ENCODE data around the gene STAT3. TPM values are rescaled to one million over a fixed set of nuclear protein-coding genes. Genes with fewer than 3 reads are reported as not detected.

Gene STAT3
- total and polyA plus RNA-seq, 2 of the 13 experiments (the other 11 are each of a cell fraction or from before 2014, with no cell fraction given) = 61.8 to 62.4 TPM

GRCh38 chr17:42372142-42372541, 16.1 kb downstream of the STAT3 start:
- Histone ChIP-seq H3K79me2 (ENCODE audit: insufficient read depth, low read length) (peaks cover 66% of the 10 kb centered on the region), H3K27me3 (ENCODE audit: control insufficient read depth in 1 of 2, insufficient read depth in 2 of 2, low read length in 2 of 2) (no peaks in the 10 kb centered on the region), H3K9me3 (ENCODE audit: low read length) (no peaks in the 10 kb centered on the region), H3K9ac (ENCODE audit: insufficient read depth, low read depth, low read length) (no peak overlapping the region), H3K4me2 (ENCODE audit: low read depth, low read length) (no peak overlapping the region), H2AFZ (ENCODE audit: low read length) (no peak overlapping the region), H3K4me3 (replicated peaks in 1 of 3; ENCODE audit: insufficient read depth in 1 of 3, low read depth in 2 of 3, low read length in 3 of 3) (no peak overlapping the region), H3K36me3 (replicated peaks in 1 of 2; ENCODE audit: control insufficient read depth in 1 of 2, insufficient read depth in 2 of 2, low read length in 2 of 2) (no peaks in the 10 kb centered on the region; a peak in 2 of 5 replicates), H4K20me1 (ENCODE audit: insufficient read depth, low read length) (peaks cover 16% of the 10 kb centered on the region), H3K27ac (ENCODE audit: extremely low read length, insufficient read depth, low read length) (no peak overlapping the region), H3K4me1 (ENCODE audit: insufficient read depth, low read length) (peaks cover 23% of the 10 kb centered on the region)
- DNase-seq (ENCODE audit: low spot score) = no peak
- FAIRE-seq = no peak
- ChIA-PET POLR2A (no interaction called here), CTCF (ENCODE audit: low intra/inter-chr PET ratio, low total read pairs) (no interaction called here)
- intact Hi-C loops (cut with micrococcal nuclease; ENCODE audit: unreplicated experiment) = no loop called here
- ATAC-seq = no peak
- BruUV-seq (replicated peaks) = no TSS peak
- in situ Hi-C loops (cut with HindIII; ENCODE audit: extremely low pct_ligation_motif_present, low pct_unique_long_range_greater_than_20kb) = no loop called here
- TF ChIP-seq SPEN (CRISPR knock-in tag; IDR thresholded peaks at IDR 0.05; ENCODE audit: low read depth) = no peak
- no peak for TF ChIP-seq ZNF790 (CRISPR knock-in tag; IDR thresholded peaks at IDR 0.05; ENCODE audit: borderline replicate concordance)
- TF ChIP-seq FOXP4 (CRISPR knock-in tag; IDR thresholded peaks at IDR 0.05) = no peak
- no peak for TF ChIP-seq FIP1L1 (IDR thresholded peaks at IDR 0.05; ENCODE audit: borderline replicate concordance, insufficient read depth, low read depth, low read length)
- no peak for TF ChIP-seq TFAP4 (IDR thresholded peaks at IDR 0.05; ENCODE audit: borderline replicate concordance, low read depth)
- no peak for TF ChIP-seq ZBTB3 (CRISPR knock-in tag; IDR thresholded peaks at IDR 0.05; ENCODE audit: borderline replicate concordance, low read depth)
